Airway epithelial cell (primary cell): ENCODE measurements around the gene THADA. TPM values are rescaled to one million over a fixed set of nuclear protein-coding genes. Genes with fewer than 3 reads are reported as not detected.

Experiments used
- total RNA-seq: library from RNA; depleted of rRNA; stranded (reverse); fragments of >200 nt; gene quantifications from 2 replicates; pipeline ENCODE4 v1.2.3, GENCODE V29; 2015

THADA gene
- total RNA-seq = 13.7 and 20.9 TPM in 2 replicates

GRCh38 chr2:43595603-43596412 is at the start of gene THADA:
Gene THADA, minus strand, starts transcription at chr2:43596038. Its CDS starts 3,646 bp downstream, at chr2:43592392.

GRCh38 chr2:43637030-43637803 is 41.4 kb upstream of the THADA start, which contains the start of gene PLEKHH2:
Gene PLEKHH2, plus strand, starts transcription at chr2:43637260. Its CDS starts 7,414 bp downstream, at chr2:43644674.

GRCh38 chr2:43226558-43226954 is 369.3 kb downstream of the THADA start, which contains the start of gene ZFP36L2:
Gene ZFP36L2, minus strand, starts transcription at chr2:43226606. Its CDS starts 291 bp downstream, at chr2:43226315.

Other genes starting within 250 kb of the THADA start
- gene PLEKHH2, start 41.2 kb upstream of the THADA start, total RNA-seq = 1.1 and 2.5 TPM in 2 replicates
- 0.21 and 2.2 TPM in 2 replicates for gene C1GALT1C1L, start 80.4 kb upstream of the THADA start, total RNA-seq
- gene DYNC2LI1, start 178.0 kb upstream of the THADA start, total RNA-seq = 14.1 and 20.6 TPM in 2 replicates
- gene ABCG5, start 242.8 kb upstream of the THADA start, total RNA-seq = not detected in 2 replicates
- not detected in 2 replicates for gene ABCG8, start 242.9 kb upstream of the THADA start, total RNA-seq